H9 (cell line): ENCODE measurements around the gene GABRR2. TPM values are rescaled to one million over a fixed set of nuclear protein-coding genes. Genes with fewer than 3 reads are reported as not detected.

Experiments
- DNase-seq: peaks from one replicate; pipeline ENCODE4 v3.0.0-alpha.2; 2017
- H2AFZ ChIP-seq: one replicate; pipeline ENCODE4 v1.6.1; 2013; ENCODE audit warnings: mild to moderate bottlenecking, low read length, control low read depth, moderate library complexity
- H2AK5ac ChIP-seq: 2 replicates; pipeline ENCODE4 v1.6.1; 2013; ENCODE audit warnings: low read length, control low read depth, mixed read lengths; ENCODE audit not compliant: insufficient read length
- H2BK120ac ChIP-seq: one replicate; pipeline ENCODE4 v1.6.1; 2013; ENCODE audit warnings: low read depth, mild to moderate bottlenecking, low read length, control low read depth, inconsistent platforms; ENCODE audit not compliant: poor library complexity, severe bottlenecking
- H2BK12ac ChIP-seq: 2 replicates; pipeline ENCODE4 v1.6.1; 2013; ENCODE audit warnings: low read length, control low read depth, mixed read lengths, low read depth; ENCODE audit not compliant: insufficient read length
- H2BK15ac ChIP-seq: 2 replicates; pipeline ENCODE4 v1.6.1; 2013; ENCODE audit warnings: low read depth, low read length, control low read depth
- H2BK20ac ChIP-seq: one replicate; pipeline ENCODE4 v1.6.1; 2013; ENCODE audit warnings: low read depth, mild to moderate bottlenecking, low read length, control low read depth, inconsistent platforms; ENCODE audit not compliant: poor library complexity, severe bottlenecking
- H2BK5ac ChIP-seq: 2 replicates; pipeline ENCODE4 v1.6.1; 2013; ENCODE audit warnings: low read length, control low read depth, mixed read lengths; ENCODE audit not compliant: insufficient read length
- H3K14ac ChIP-seq: 2 replicates; pipeline ENCODE4 v1.6.1; 2013; ENCODE audit warnings: low read length, control low read depth; ENCODE audit not compliant: insufficient read depth
- H3K18ac ChIP-seq: 2 replicates; pipeline ENCODE4 v1.6.1; 2013; ENCODE audit warnings: low read depth, mild to moderate bottlenecking, mixed read lengths, low read length, control low read depth; ENCODE audit not compliant: insufficient read length
- H3K23ac ChIP-seq: 2 replicates; pipeline ENCODE4 v1.6.1; 2013; ENCODE audit warnings: low read length, control low read depth, mixed read lengths, low read depth; ENCODE audit not compliant: insufficient read length
- H3K23me2 ChIP-seq: 2 replicates; pipeline ENCODE4 v1.6.1; 2013; ENCODE audit warnings: low read depth, mild to moderate bottlenecking, mixed read lengths, low read length, control low read depth; ENCODE audit not compliant: insufficient read length, poor library complexity, severe bottlenecking
- H3K27ac ChIP-seq: 2 replicates; pipeline ENCODE4 v1.5.1; 2013; ENCODE audit warnings: low read length, control low read depth, mixed read lengths, low read depth; ENCODE audit not compliant: insufficient read length
- H3K27me3 ChIP-seq: 2 replicates; pipeline ENCODE4 v1.6.1; 2013; ENCODE audit warnings: low read length, control low read depth, inconsistent platforms; ENCODE audit not compliant: insufficient read depth
- H3K4ac ChIP-seq: 2 replicates; pipeline ENCODE4 v1.6.1; 2013; ENCODE audit warnings: low read depth, mild to moderate bottlenecking, control low read depth, inconsistent platforms, low read length, moderate library complexity
- H3K4me1 ChIP-seq: 2 replicates; pipeline ENCODE4 v1.6.1; 2013; ENCODE audit warnings: low read length, control low read depth, inconsistent platforms; ENCODE audit not compliant: insufficient read depth
- H3K4me2 ChIP-seq: 2 replicates; pipeline ENCODE4 v1.6.1; 2013; ENCODE audit warnings: low read length, control low read depth, mixed read lengths; ENCODE audit not compliant: insufficient read length, insufficient read depth
- H3K56ac ChIP-seq: 2 replicates; pipeline ENCODE4 v1.6.1; 2013; ENCODE audit warnings: low read depth, mild to moderate bottlenecking, mixed read lengths, low read length, control low read depth; ENCODE audit not compliant: insufficient read length
- H3K79me1 ChIP-seq: 2 replicates; pipeline ENCODE4 v1.6.1; 2013; ENCODE audit warnings: low read depth, mild to moderate bottlenecking, moderate library complexity, low read length, control low read depth, inconsistent platforms; ENCODE audit not compliant: insufficient read depth, poor library complexity, severe bottlenecking
- H3K79me2 ChIP-seq: 2 replicates; pipeline ENCODE4 v1.6.1; 2013; ENCODE audit warnings: low read length, control low read depth, inconsistent platforms; ENCODE audit not compliant: insufficient read depth
- H3K9ac ChIP-seq: 2 replicates; pipeline ENCODE4 v1.6.1; 2013; ENCODE audit warnings: low read length, control low read depth, mixed read lengths; ENCODE audit not compliant: insufficient read length; ENCODE audit errors: extremely low read depth
- H3K9me3 ChIP-seq: one replicate; pipeline ENCODE4 v1.6.1; 2013; ENCODE audit warnings: low read depth, low read length, inconsistent platforms; ENCODE audit not compliant: control insufficient read depth
- H3T11ph ChIP-seq: one replicate; pipeline ENCODE4 v1.6.1; 2013; ENCODE audit warnings: mild to moderate bottlenecking, low read length, control low read depth, inconsistent platforms
- H4K20me1 ChIP-seq: one replicate; pipeline ENCODE4 v1.6.1; 2013; ENCODE audit not compliant: control insufficient read depth, insufficient read length, insufficient read depth
- H4K5ac ChIP-seq: 2 replicates; pipeline ENCODE4 v1.6.1; 2013; ENCODE audit warnings: low read depth, mild to moderate bottlenecking, mixed read lengths, low read length, control low read depth; ENCODE audit not compliant: insufficient read length
- H4K8ac ChIP-seq: replicated peaks from 2 replicates; pipeline ENCODE4 v1.6.1; 2013; ENCODE audit warnings: low read length, control low read depth, mixed read lengths, low read depth; ENCODE audit not compliant: insufficient read length
- H4K91ac ChIP-seq: 2 replicates; pipeline ENCODE4 v1.6.1; 2013; ENCODE audit warnings: low read depth, mild to moderate bottlenecking, moderate library complexity, mixed read lengths, low read length, control low read depth; ENCODE audit not compliant: insufficient read length
- H3K27ac Mint-ChIP-seq, 3 experiments: 2 replicates in 2 of 3; 3 replicates in 1 of 3; pipeline ENCODE4 v1.8.0; 2020 to 2021; ENCODE audit warnings: mixed read lengths in 3 of 3, mild to moderate bottlenecking in 1 of 3, moderate library complexity in 1 of 3
- H3K27me3 Mint-ChIP-seq: 2 replicates; pipeline ENCODE4 v1.8.0; 2021; ENCODE audit warnings: low read depth, mild to moderate bottlenecking, moderate library complexity, mixed read lengths
- H3K36me3 Mint-ChIP-seq, 3 experiments: 2 replicates in 2 of 3; 3 replicates in 1 of 3; pipeline ENCODE4 v1.8.0; 2020 to 2021; ENCODE audit warnings: low read depth in 3 of 3, mixed read lengths in 3 of 3; ENCODE audit not compliant: insufficient read depth in 1 of 3
- H3K4me1 Mint-ChIP-seq, 2 experiments: 2 replicates each; pipeline ENCODE4 v1.8.0; 2020; ENCODE audit warnings: mixed read lengths in 2 of 2
- H3K4me3 Mint-ChIP-seq, 2 experiments: 2 replicates in 1 of 2; 3 replicates in 1 of 2; pipeline ENCODE4 v1.8.0; 2020 to 2021; ENCODE audit warnings: mild to moderate bottlenecking in 2 of 2, mixed read lengths in 2 of 2, moderate library complexity in 1 of 2
- H3K9me3 Mint-ChIP-seq, 2 experiments: 2 replicates in 1 of 2; 3 replicates in 1 of 2; pipeline ENCODE4 v1.8.0; 2020; ENCODE audit warnings: mild to moderate bottlenecking in 2 of 2, mixed read lengths in 2 of 2, moderate library complexity in 1 of 2
- CTCF ChIP-seq: fragments of 200-600 bp; sonication (generic); conservative IDR thresholded peaks from 3 replicates; pipeline ENCODE4 v1.8.0; 2021; ENCODE audit warnings: antibody characterized with exemption, mild to moderate bottlenecking
- WGBS: extraction: QIAGEN DNeasy Blood & Tissue Kit; methylation state at CpG from one replicate; pipeline ENCODE4 v1.1.7; 2013; ENCODE audit warnings: missing lambda C conversion rate, low lambda C conversion rate, mixed read lengths; ENCODE audit not compliant: insufficient read length; ENCODE audit errors: extremely low coverage; 5-methylcytosine and 5-hydroxymethylcytosine counted together
- total RNA-seq: library from RNA; stranded (reverse); gene quantifications from 2 replicates; pipeline ENCODE4 v1.2.1, GENCODE V29; 2021

Gene GABRR2
- total RNA-seq, 1 experiment from 2014 or later = not detected

- Mint-ChIP-seq H3K4me1 (peaks cover 33 to 35% of the 10 kb centered on the region in 2 experiments), H3K36me3 (peaks cover 0 to 3% (median 0%) of the 10 kb centered on the region in 3 experiments; a peak in 1 of 7 replicates), H3K4me3 (no peak overlapping the region), H3K27me3 (no peaks in the 10 kb centered on the region), H3K9me3 (no peaks in the 10 kb centered on the region), H3K27ac (no peak overlapping the region)
- no peak overlapping the region for H3K27ac ChIP-seq
- DNase-seq = no peak
- no peak overlapping the region for H2BK12ac ChIP-seq
- no peak overlapping the region for H2BK120ac ChIP-seq
- no peaks in the 10 kb centered on the region for H3K79me2 ChIP-seq
- no peak overlapping the region for H3K4me2 ChIP-seq
- H3K18ac ChIP-seq = no peak overlapping the region
- H3K4ac ChIP-seq = no peak overlapping the region
- H4K8ac ChIP-seq = no peak overlapping the region
- no CpG with 5 or more reads among the region's 5 CpGs for WGBS
- H3K79me1 ChIP-seq = no peaks in the 10 kb centered on the region
- H3K14ac ChIP-seq = no peak overlapping the region
- no peak overlapping the region for H3K56ac ChIP-seq
- H3K9ac ChIP-seq = no peak overlapping the region
- no peaks in the 10 kb centered on the region for H4K20me1 ChIP-seq
- H3K9me3 ChIP-seq = no peaks in the 10 kb centered on the region
- no peak overlapping the region for H2AFZ ChIP-seq
- H2BK5ac ChIP-seq = no peak overlapping the region
- no peak for TF ChIP-seq CTCF
- H3K4me1 ChIP-seq = peaks cover 13% of the 10 kb centered on the region; the same call in 1 of the 2 replicates
- H3K23me2 ChIP-seq = no peaks in the 10 kb centered on the region
- H2BK15ac ChIP-seq = no peak overlapping the region
- no peak overlapping the region for H3K23ac ChIP-seq
- no peak overlapping the region for H3T11ph ChIP-seq
- no peak overlapping the region for H2BK20ac ChIP-seq
- H4K91ac ChIP-seq = no peak overlapping the region
- no peak overlapping the region for H4K5ac ChIP-seq
- H2AK5ac ChIP-seq = no peak overlapping the region
- H3K27me3 ChIP-seq = no peaks in the 10 kb centered on the region
Measured at GRCh38 chr6:89212472-89212871, 102.6 kb downstream of the GABRR2 start.
